Measurements from ENCODE around the gene NGRN. TPM values are rescaled to one million over a fixed set of nuclear protein-coding genes. Genes with fewer than 3 reads are reported as not detected.
"Not testable (repeated sequence)": the region's sequence is repeated elsewhere in the genome, so short reads cannot be mapped to it uniquely, and the experiment has no call there.

Gene NGRN
- total RNA-seq, 2 donors from 2014 or later = 56.5 to 60.4 TPM

DNA sequence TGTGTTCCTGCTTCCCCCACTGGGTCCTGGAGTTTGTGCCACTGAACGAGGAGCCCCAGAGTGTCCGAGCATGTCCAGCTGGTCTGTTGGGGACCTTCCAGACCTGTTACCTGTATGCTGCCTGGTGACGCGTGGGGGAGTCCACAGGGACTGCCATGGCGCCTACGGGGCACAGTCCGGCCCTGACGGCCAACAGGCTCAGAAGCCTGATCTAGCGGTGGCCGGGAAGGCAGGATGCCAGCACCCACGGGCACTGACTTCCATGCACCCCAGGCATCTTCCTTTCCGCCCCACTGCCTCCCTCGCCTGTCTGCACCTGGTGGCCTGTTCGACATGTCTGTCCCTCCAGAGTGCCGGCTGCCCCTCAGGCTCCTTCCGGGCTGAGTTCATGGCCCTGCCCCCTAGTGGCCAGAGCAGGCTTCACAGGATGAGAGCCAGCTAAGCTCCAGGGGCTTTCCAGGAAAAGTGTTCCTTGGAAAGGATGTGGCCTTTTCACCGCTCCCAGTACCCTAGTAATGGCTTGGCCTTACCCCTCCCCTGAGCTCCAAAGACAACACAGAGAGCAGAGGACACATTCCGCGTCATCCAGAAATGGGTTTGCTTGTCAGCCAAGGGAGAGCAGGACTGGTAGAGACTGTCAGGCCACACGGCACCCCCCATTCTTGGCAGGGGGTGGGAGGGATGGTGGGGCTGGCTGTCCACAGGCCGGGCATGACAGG lies 35.7 kb downstream of the NGRN start:
- no peak overlapping the region for H3K4me3 ChIP-seq
- H3K27me3 ChIP-seq = no peaks in the 10 kb centered on the region
- intact Hi-C loops (cut with DNase I) = no loop called here
- no peaks in the 10 kb centered on the region for H3K36me3 ChIP-seq
- TF ChIP-seq, protein P1, sequence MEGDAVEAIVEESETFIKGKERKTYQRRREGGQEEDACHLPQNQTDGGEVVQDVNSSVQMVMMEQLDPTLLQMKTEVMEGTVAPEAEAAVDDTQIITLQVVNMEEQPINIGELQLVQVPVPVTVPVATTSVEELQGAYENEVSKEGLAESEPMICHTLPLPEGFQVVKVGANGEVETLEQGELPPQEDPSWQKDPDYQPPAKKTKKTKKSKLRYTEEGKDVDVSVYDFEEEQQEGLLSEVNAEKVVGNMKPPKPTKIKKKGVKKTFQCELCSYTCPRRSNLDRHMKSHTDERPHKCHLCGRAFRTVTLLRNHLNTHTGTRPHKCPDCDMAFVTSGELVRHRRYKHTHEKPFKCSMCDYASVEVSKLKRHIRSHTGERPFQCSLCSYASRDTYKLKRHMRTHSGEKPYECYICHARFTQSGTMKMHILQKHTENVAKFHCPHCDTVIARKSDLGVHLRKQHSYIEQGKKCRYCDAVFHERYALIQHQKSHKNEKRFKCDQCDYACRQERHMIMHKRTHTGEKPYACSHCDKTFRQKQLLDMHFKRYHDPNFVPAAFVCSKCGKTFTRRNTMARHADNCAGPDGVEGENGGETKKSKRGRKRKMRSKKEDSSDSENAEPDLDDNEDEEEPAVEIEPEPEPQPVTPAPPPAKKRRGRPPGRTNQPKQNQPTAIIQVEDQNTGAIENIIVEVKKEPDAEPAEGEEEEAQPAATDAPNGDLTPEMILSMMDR (IDR thresholded peaks at IDR 0.05) = peak; percentile 77
- no peak overlapping the region for H3K9ac ChIP-seq (ENCODE audit: low read depth in 2 of 2, low read length in 2 of 2)
- DNase-seq = peak; percentile 70
- no peaks in the 10 kb centered on the region for H3K9me3 ChIP-seq
- no peak overlapping the region for H3K27ac ChIP-seq
- no peaks in the 10 kb centered on the region for H3K4me1 ChIP-seq

DNA sequence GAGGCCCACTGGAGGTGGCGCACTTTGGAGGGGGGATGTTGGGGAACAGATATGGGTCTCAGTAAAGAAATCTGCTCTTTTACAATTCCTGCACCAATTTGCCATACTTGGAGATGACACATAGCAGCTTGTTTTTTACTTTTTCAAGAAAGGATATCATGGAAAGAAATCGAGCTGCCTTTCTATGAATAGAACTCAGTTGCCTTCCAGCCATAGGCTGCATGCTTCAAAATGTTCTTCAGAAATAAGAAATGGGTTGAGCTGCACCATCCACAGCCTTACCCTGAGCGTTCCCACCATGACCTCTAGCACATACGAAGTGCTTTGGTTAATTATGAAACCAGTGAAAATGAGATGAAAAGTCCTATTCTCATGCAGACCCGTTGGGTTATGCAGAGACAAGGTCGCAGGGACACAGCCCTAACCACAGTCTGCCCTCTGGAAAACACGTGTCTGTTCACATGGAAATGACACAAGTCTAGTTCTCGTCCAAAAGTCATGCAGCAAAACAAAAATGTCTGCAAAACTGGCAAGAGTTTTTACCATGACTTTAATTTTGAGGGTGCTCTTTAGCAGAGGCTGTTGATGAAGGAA lies 36.3 kb downstream of the NGRN start:
- TF ChIP-seq, protein P1 (IDR thresholded peaks at IDR 0.05) = no peak
- Histone ChIP-seq H3K36me3 (no peaks in the 10 kb centered on the region), H3K27me3 (no peaks in the 10 kb centered on the region), H3K4me1 (no peaks in the 10 kb centered on the region), H3K27ac (no peak overlapping the region), H3K9me3 (no peaks in the 10 kb centered on the region), H3K4me3 (no peak overlapping the region), H3K9ac (ENCODE audit: low read depth in 2 of 2, low read length in 2 of 2) (no peak overlapping the region)
- intact Hi-C loops (cut with DNase I) = no loop called here
- no peak for DNase-seq

DNA sequence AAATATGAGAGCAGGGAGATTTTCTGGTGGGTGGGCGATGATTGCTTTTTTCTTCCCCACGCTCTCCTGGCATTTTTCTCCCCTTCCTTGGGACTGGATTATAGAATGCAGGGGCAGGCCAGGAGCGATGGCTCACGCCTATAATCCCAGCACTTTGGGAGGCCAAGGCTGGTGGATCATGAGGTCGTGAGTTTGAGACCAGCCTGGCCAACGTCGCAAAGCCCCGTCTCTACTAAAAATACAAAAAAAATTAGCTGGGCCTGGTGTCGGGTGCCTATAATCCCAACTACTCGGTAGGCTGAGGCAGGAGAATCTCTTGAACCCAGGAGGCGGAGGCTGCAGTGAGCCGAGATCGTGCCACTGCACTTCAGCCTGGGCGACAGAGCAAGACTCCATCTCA lies 39.9 kb downstream of the NGRN start:
- H3K4me1 ChIP-seq; DNase-seq; H3K36me3 ChIP-seq; H3K4me3 ChIP-seq; H3K27ac ChIP-seq; H3K27me3 ChIP-seq; H3K9me3 ChIP-seq; H3K9ac ChIP-seq (ENCODE audit: low read depth in 2 of 2, low read length in 2 of 2); intact Hi-C loops (cut with DNase I): not testable (repeated sequence)

DNA sequence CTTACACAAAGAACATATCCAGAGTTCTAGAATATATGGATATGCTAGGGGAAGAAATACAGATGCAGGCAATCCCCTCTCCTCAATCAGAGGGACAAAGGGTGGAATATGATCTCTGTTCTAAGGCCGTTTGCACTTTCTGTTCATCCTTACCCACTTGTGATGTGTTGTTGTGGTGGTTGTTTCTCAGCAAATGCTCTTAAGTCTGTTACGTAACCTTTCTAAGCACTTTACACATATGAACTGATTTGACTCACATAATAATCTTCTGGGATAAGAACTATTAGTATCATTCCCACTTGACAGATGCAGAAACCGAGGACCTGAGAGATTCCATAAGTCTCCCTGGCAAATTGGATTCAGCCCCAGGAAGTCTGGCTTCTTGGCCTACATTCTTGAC lies 40.5 kb downstream of the NGRN start:
- Histone ChIP-seq H3K9ac (ENCODE audit: low read depth in 2 of 2, low read length in 2 of 2) (no peak overlapping the region), H3K4me1 (no peaks in the 10 kb centered on the region), H3K27ac (no peak overlapping the region), H3K4me3 (no peak overlapping the region), H3K9me3 (no peaks in the 10 kb centered on the region), H3K27me3 (no peaks in the 10 kb centered on the region), H3K36me3 (no peaks in the 10 kb centered on the region)
- intact Hi-C loops (cut with DNase I) = no loop called here
- no peak for DNase-seq
- TF ChIP-seq, protein P1 (IDR thresholded peaks at IDR 0.05) = no peak

DNA sequence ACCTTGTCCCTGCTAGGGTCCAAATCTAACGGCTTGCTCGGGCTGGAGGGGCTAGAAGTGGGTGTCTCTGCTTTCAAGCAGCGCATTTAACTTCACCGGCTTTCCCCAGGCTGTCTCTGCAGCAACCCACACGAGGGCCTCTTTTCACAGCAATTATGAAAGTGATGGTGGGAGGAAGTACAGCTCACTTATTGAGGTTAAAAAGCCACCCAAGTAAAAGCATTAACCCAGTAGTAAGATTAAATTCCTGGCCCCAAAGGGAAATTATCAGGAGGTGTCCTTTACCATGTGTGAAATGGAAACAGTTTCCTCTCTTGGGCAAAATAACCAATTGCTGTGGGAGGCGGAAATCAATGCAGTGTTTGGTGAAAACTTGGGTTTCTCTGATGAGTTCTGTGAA lies 41.1 kb downstream of the NGRN start:
- no peak overlapping the region for H3K4me3 ChIP-seq
- no peaks in the 10 kb centered on the region for H3K27me3 ChIP-seq
- TF ChIP-seq, protein P1 (IDR thresholded peaks at IDR 0.05) = no peak
- H3K27ac ChIP-seq = no peak overlapping the region
- no peak for DNase-seq
- no peaks in the 10 kb centered on the region for H3K36me3 ChIP-seq
- intact Hi-C loops (cut with DNase I) = no loop called here
- H3K9ac ChIP-seq (ENCODE audit: low read depth in 2 of 2, low read length in 2 of 2) = no peak overlapping the region
- no peaks in the 10 kb centered on the region for H3K4me1 ChIP-seq
- H3K9me3 ChIP-seq = no peaks in the 10 kb centered on the region

DNA sequence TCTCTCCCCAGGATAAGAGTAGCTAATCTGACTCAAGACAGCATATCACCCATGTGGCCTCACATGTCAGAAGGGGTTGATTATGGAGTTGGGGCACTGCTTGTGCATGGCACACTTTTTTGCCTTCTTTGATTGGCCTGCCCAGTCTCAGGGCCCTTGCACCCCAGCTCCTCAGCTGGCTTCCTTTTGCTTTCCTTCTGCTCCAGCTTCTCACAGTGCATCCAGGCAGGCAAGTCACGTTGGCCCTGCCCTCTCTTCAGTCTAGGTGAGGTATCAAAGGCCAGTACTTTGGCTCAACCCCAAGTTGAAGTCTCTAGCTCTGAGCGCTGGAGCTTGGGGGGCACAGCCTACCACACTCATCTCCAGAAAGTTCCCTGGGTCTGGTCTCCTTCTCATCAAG lies 42.2 kb downstream of the NGRN start:
- no peaks in the 10 kb centered on the region for H3K27me3 ChIP-seq
- DNase-seq = no peak
- H3K9me3 ChIP-seq = no peaks in the 10 kb centered on the region
- no peak overlapping the region for H3K4me3 ChIP-seq
- TF ChIP-seq, protein P1 (IDR thresholded peaks at IDR 0.05) = no peak
- H3K27ac ChIP-seq = no peak overlapping the region
- intact Hi-C loops (cut with DNase I) = no loop called here
- H3K4me1 ChIP-seq = no peaks in the 10 kb centered on the region
- no peak overlapping the region for H3K9ac ChIP-seq (ENCODE audit: low read depth in 2 of 2, low read length in 2 of 2)
- no peaks in the 10 kb centered on the region for H3K36me3 ChIP-seq
